A673 (cell line): ENCODE measurements around the gene CNGA1.

Experiments
- EZH2 ChIP-seq: fragments of 200-600 bp; sonication (generic); IDR thresholded peaks from 2 replicates; pipeline ENCODE4 v1.6.1; 2017; ENCODE audit warnings: borderline replicate concordance, low read depth, mild to moderate bottlenecking, mixed read lengths, antibody characterized with exemption, low read length; ENCODE audit not compliant: poor library complexity, severe bottlenecking
- TF ChIP-seq, protein P1 (sequence below): fragments of 300-800, 200-600 bp; sonication (generic); conservative IDR thresholded peaks from 2 replicates; pipeline ENCODE4 v1.5.1; 2017; ENCODE audit warnings: low read depth, mild to moderate bottlenecking, antibody characterized with exemption, low read length, moderate library complexity, mixed read lengths

DNA sequence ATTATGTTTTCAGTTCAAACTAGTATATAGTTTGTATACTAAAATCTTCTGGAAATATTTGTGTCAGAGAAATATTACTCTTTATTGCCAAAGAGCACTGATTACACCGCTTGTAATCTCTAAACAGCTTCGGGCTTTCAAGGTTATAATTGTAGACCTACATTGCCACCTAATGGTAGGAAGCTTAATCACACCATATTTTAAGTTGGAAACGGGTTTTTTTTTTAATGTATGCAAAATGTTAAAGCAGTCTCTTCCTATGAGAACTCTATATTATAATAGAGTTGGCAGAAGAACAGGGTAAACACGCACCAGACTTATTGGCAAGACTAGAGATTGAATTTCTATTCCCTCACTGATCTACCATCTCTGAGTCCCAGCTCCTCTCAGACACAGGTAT lies 82.6 kb downstream of the CNGA1 start:
- TF ChIP-seq, protein P1, sequence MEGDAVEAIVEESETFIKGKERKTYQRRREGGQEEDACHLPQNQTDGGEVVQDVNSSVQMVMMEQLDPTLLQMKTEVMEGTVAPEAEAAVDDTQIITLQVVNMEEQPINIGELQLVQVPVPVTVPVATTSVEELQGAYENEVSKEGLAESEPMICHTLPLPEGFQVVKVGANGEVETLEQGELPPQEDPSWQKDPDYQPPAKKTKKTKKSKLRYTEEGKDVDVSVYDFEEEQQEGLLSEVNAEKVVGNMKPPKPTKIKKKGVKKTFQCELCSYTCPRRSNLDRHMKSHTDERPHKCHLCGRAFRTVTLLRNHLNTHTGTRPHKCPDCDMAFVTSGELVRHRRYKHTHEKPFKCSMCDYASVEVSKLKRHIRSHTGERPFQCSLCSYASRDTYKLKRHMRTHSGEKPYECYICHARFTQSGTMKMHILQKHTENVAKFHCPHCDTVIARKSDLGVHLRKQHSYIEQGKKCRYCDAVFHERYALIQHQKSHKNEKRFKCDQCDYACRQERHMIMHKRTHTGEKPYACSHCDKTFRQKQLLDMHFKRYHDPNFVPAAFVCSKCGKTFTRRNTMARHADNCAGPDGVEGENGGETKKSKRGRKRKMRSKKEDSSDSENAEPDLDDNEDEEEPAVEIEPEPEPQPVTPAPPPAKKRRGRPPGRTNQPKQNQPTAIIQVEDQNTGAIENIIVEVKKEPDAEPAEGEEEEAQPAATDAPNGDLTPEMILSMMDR: peak; percentile 71
- no peak for TF ChIP-seq EZH2
